Measurements from ENCODE around the gene P3H2.
A peak's percentile ranks its signal among the peaks of the same experiment; 100 is the strongest.

Gene P3H2

DNA sequence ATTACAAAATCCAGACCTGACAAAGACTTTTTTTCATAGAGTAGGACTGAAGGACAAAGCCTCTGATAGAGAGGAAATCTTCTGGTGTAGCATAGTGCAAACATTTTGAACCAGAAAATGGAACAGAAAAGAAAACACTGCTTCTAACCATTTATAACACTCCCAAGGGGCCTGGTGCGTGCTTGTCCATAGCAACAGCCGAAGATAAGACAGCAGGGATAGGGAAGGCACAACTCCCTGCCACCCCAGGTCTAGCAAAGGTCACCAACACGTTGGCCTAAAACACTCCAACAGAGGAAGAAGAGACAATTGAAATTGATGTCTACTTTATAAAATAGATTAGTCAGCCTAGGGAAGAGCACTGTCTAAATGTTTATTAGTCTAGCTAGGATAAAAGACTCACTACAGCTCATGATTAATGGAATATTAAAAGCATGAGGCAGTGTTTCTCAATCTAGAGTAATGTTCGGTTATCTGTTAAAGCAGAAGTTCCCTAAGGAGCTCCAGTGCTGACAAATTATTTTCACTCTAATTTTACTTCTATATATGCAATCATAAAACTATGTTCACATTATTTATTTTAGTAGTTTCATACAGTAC, 145.2 kb downstream of the P3H2 start:
- DNase-seq (ENCODE audit: low read depth), result no peak
- no peak overlapping the region for H3K4me3 ChIP-seq (ENCODE audit: low read depth, low read length)
- TF ChIP-seq CTCF (IDR thresholded peaks at IDR 0.05; ENCODE audit: low read depth, low read length, missing control alignments), result no peak
- in situ Hi-C loops (cut with HindIII; ENCODE audit: low sequenced_read_pairs), result no loop called here

- TF ChIP-seq CTCF (IDR thresholded peaks at IDR 0.05; ENCODE audit: low read depth, low read length, missing control alignments), result no peak
- H3K4me3 ChIP-seq (ENCODE audit: low read depth, low read length), result no peak overlapping the region
- DNase-seq (ENCODE audit: low read depth), result no peak
- in situ Hi-C loops (cut with HindIII; ENCODE audit: low sequenced_read_pairs), result loop anchor here (5.0 to 25.0 kb wide), 4 partner anchors 73 to 738 kb away; no protein-coding TSS in a partner anchor
Measured at GRCh38 chr3:189974359-189974758, 146.3 kb downstream of the P3H2 start.

- peak; percentile 55 for DNase-seq (ENCODE audit: low read depth)
- in situ Hi-C loops (cut with HindIII; ENCODE audit: low sequenced_read_pairs), result loop anchor here (5.0 to 25.0 kb wide), 2 partner anchors 350 to 745 kb away; no protein-coding TSS in a partner anchor
Measured at GRCh38 chr3:189967254-189967865, 153.3 kb downstream of the P3H2 start.

GRCh38 chr3:189966843-189967242, 153.9 kb downstream of the P3H2 start:
- DNase-seq (ENCODE audit: low read depth), result no peak
- no peak overlapping the region for H3K4me3 ChIP-seq (ENCODE audit: low read depth, low read length)
- in situ Hi-C loops (cut with HindIII; ENCODE audit: low sequenced_read_pairs), result loop anchor here (5.0 to 25.0 kb wide), 2 partner anchors 350 to 745 kb away; no protein-coding TSS in a partner anchor
- TF ChIP-seq CTCF (IDR thresholded peaks at IDR 0.05; ENCODE audit: low read depth, low read length, missing control alignments), result no peak

More at GRCh38 chr3:189967254-189967865, 153.3 kb downstream of the P3H2 start:
- no peak overlapping the region for H3K4me3 ChIP-seq (ENCODE audit: low read depth, low read length)
- peak; percentile 70 for TF ChIP-seq CTCF (IDR thresholded peaks at IDR 0.05; ENCODE audit: low read depth, low read length, missing control alignments)

GRCh38 chr3:189964623-189965332, 155.9 kb downstream of the P3H2 start:
- TF ChIP-seq CTCF (IDR thresholded peaks at IDR 0.05; ENCODE audit: low read depth, low read length, missing control alignments), result no peak
- no peak overlapping the region for H3K4me3 ChIP-seq (ENCODE audit: low read depth, low read length)
- no peak for DNase-seq (ENCODE audit: low read depth)
- in situ Hi-C loops (cut with HindIII; ENCODE audit: low sequenced_read_pairs), result loop anchor here (5.0 to 25.0 kb wide), 2 partner anchors 353 to 748 kb away; no protein-coding TSS in a partner anchor

- DNase-seq (ENCODE audit: low read depth), result no peak
- TF ChIP-seq CTCF (IDR thresholded peaks at IDR 0.05; ENCODE audit: low read depth, low read length, missing control alignments), result no peak
- no peak overlapping the region for H3K4me3 ChIP-seq (ENCODE audit: low read depth, low read length)
- in situ Hi-C loops (cut with HindIII; ENCODE audit: low sequenced_read_pairs), result loop anchor here (25.0 kb wide), 1 partner anchor 750 kb away; no protein-coding TSS in a partner anchor
Measured at GRCh38 chr3:189962466-189962865, 158.2 kb downstream of the P3H2 start.
